GM21528 (cell line): ENCODE results near the gene RUNX2.

Source experiments
- ATAC-seq: cut with Tn5 transposase; IDR thresholded peaks from one replicate; pipeline ENCODE4 v1.9.1; 2021; ENCODE audit warnings: mild to moderate bottlenecking, moderate library complexity; ENCODE audit not compliant: unreplicated experiment, low FRiP score

The RUNX2 gene

DNA sequence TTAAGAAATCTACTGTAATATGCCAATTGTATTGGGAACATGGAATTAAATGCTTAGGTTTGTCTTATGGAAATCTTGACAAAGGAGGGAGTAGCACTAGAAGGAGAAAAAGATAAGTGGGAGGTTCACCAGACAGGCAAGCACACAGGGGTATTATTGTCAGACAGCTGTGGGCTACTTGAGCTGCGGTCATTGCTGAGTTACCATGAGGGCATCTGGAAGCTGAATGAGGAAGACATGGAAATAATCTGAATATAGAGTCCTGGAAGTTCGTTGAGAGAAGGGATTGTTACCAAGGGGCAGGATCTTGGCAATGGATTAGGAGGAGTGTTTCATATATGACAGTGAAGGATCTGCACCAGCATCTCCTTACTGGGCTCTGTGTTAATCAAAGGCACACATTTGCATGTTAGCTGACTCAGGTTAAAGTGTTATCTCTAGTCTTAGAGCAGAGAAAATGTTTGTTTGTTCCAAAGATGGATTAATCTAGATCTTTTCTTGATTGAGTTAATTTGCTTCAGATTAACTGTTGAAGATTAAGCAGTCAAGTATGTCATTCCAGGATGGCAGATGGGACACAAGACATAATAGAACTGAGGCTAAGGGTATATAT, 102.6 kb downstream of the RUNX2 start:
- ATAC-seq = no peak

DNA sequence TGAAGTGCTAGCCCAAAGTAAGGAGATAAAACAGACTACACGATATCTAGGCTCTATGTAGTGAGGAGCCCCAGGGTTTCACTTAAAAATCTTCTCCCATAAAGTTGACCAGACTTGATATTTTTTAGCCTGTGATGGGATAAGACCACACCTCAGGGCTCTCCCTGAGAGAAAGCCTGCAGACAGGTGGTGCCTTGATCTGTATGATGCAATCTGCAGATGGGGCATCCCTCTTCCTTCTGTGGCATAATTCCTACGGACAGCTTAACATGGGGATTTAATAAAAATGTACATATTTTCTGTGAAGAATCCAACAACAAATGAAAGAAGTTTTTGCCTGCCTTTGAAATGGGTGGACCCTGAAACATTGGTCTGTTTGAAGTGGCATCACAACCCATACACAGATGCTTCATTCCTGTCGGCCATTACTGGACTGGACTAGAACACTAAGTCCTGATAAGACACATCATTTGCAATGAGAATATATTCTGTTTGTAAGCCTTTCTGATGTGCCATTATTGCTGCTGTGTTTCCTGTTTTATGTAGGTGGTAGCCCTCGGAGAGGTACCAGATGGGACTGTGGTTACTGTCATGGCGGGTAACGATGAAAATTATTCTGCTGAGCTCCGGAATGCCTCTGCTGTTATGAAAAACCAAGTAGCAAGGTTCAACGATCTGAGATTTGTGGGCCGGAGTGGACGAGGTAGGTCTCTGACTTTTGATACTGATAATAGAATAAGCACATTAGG, 103.4 kb downstream of the RUNX2 start:
- no peak for ATAC-seq

DNA sequence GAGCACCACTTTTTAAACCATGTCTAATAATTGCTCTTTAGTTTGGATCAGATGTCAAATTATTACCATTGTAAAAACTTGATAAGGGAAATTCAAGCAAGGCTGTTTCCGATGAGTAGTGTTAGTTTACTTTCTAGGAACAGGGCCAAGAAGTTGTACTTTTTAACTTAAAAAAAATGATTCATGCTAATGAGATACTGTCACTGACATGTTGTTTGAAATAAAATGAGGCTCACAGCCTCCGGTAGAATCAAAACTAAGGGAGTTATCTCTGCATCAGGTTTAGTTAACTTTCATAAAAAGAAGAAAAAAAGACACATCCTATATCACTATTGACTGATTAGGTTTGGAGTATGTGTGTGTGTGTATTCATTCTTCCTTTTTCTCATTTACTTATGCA, 104.8 kb downstream of the RUNX2 start:
- ATAC-seq = no peak

DNA sequence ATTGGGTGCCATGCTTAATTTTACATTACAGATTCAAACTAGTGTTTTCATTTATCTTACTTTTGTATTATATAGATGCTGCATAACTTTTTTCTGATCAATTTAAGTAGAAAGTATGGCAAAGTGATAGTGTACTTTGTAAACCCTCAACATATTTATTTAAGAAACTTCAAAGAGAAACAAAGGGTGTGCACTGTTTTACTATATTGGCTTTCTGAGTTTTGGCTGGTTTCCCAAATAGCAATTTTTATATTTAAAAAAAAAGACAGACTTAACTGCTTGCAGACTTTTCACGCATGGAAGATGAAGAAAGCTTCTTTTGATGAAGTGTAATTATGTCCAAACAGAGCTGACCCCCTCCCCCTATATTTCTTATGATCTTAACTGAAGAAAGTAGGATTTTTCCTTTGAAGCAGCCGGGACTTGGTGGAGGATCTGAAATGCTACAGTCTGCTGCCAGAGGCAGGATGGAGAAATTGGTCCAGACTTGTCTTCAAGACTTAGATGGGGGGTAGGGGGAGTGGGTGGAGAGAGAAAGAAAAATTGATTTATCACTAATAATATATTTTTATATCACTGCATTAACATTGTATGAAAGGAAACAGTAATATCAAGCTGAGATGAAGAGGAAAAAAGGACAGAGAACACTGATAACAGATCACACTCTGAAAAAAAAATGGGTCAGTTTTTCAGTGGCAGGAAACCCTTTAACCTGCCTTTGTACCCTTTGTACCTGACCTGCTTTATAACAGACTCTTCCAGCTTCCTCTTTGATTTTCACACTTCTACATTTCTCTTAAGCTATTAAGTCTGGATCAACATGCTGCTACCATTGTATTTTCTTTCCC, 105.6 kb downstream of the RUNX2 start:
- ATAC-seq = no peak

DNA sequence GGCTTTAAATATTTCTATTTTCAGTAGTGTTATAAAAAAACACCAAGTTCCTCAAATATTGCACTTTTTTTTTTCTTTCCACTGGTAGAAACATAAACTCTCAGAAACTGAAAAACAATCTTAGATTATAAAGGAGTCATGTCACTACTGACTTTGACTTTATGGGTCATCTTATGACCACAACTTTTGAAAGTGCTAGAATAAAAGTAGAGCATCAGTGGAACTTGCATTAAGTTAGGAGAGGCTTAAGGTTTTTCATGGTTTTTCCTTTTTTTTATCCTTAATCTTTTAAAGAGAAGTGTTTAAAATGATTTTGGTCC, 106.2 kb downstream of the RUNX2 start:
- no peak for ATAC-seq

DNA sequence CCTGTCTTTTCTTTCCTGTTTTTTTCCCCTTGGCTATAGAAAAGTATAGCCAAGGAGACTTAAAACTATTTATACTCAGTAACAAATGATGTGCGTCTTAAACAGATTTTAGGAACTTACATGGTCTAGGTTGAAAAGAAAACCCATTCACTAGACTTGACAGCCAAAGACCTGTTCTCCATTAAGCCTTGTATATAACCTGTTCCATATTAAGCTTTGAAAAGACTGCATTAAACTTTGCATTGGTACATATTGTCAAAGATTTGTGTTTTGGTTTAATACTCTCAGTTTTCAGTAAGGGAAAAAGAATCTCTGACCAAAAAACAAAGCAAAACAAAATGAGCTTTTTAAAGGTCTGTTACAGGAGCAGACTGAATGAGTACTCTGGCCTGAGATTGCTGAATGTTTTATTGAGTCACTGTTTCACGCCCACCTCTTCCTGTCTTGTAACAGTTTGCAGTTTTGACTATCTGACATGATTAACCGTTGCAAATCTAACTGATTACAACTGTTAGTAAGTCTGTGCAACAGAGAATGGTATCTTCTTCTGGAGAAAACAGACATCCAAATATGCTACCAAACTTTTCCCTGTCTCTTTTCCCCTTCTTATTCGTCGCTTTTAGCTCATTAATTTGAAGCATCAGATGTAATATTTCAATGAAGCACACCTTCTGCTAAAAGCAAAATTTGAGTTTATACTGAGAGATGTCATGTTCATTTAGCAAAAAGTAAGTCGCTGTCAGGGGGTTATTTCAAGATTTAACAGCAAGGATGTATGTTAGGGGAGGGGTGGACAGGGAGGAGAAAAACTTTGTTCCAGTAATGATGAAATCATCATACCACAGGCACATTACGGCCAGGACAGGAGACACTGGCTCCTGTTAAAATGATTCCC, 108.7 kb downstream of the RUNX2 start:
- ATAC-seq = no peak

DNA sequence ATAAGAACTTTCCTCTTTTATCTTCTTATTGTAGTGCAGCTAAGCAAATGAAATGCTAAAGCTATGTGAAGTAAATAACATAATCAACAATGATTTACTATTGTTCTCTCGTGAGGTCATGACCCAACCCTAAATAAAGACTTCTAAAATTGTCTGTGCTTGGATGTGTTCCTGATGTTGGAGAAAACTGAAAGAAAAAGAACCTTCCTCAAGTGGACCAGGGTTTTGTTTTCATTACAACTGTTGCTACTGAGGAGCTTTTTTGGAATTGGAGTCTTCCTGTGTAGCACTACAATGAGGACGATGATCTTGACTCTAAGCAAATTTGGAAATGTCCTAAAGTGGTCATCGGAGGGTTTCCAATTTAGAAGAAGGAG, 109.3 kb downstream of the RUNX2 start:
- ATAC-seq = no peak

DNA sequence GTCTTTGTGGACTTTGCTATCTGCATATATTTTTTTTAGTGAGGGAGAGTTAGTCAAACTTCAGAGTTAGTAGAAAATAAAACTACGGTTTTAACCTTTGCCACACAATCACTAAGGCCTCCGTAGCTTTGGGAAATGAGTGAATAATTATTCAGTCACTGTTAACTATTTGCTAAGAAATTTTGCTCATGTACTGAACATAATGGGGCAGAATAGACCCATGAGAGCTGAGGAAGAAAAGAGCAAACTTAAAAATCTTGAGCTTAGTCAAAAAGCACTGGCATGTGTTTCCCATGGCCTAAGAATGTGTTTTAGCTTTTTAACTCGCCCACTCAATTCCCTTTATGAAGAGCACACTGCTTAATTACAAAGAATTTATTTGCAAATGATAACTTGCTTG, 110.0 kb downstream of the RUNX2 start:
- no peak for ATAC-seq

DNA sequence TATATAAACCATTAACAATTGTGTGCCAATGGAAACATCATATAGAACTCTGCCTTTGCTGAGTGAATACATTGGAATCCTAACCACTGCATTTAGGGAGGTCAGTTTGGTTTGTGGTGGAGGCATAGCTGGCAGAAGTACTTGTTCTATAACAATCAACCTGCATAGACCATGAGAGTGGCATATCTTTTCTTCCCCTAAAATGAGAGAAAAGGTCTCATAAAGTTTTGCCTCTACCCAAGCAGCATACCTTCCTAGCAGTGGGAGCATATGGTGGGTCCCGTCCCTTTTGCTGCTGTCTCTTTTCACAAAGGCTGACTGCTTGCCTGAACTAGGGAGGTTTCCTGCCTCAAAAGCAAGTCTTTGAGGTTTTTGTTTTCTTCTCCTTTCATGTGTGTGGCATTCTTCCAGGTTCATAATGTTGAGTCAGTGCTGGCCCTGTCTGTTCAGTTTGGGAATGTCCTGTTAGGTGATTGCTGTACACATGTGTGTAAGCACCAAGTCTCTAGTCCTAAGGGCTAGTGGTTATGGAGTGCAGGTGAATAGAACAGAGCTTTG, 110.8 kb downstream of the RUNX2 start:
- no peak for ATAC-seq

DNA sequence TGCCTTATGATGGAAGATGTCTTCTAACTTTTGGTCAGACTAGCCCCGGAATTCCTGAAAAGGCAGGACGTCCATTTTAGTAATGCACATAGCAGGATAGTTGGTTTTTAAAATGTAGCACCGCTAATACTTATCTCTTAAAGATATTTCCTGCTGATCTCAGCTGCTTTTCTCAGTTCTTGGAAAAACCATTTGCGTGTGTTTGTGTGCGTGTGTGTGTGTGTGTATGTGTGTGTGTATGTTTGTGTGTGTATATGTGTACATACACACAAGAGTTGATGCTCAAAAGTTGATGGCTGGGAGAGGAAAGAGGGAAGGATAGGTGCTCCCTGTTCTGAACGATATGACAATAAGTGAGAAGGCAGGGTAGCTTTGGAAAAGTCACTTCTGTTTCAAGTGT, 111.3 kb downstream of the RUNX2 start:
- no peak for ATAC-seq

DNA sequence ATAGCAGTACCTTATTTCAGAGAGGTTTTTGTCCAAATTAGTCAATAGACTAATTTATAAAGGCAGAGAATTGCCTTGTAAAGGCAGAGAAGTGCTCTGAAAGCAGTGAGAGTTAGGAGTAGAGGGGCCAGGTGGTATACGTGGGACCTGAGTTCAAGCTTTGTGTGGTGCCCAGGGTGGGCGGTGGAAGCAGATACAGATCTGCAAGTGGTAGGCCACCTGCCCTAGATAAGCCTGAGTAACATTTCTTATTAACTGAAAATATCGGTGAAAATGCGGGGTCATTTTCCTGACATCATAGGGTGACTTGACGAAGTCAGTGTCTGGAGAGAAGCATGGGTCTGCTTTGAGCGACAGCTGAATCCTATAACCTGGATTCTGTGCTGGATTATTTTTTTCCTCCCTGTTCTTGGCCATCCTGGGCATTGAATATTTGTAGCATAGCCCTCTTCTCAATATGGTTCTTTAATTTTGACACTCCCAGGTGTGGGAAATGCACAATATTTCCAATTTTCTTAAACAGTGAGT, 111.8 kb downstream of the RUNX2 start:
- ATAC-seq = no peak

DNA sequence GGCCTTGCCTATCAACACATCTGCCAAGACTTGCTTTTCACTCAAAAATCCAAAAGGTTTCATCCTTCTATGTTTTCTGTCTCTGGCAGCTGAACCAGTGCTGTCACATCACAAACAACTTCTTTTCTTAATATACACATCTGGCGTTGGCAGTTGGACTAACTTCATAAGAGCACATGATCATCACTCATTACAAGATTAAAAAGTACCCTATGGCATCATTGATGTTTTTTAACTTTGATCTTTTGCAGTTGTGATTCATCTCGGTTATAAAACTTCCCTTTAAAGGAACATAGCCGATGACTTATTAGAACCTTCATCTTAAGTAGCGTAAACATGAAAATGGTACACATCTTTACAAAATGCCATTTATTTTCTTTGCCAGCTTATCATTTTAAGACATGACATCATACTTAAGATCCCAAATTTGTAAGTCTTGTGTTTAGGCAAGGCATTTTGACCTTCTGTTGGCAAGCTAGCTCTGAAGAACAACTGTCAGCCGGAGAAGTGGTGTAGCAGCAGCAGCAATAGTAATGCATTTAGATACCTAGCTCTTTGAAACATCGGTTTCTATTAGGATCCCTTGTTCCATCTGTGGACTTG, 113.8 kb downstream of the RUNX2 start:
- no peak for ATAC-seq

DNA sequence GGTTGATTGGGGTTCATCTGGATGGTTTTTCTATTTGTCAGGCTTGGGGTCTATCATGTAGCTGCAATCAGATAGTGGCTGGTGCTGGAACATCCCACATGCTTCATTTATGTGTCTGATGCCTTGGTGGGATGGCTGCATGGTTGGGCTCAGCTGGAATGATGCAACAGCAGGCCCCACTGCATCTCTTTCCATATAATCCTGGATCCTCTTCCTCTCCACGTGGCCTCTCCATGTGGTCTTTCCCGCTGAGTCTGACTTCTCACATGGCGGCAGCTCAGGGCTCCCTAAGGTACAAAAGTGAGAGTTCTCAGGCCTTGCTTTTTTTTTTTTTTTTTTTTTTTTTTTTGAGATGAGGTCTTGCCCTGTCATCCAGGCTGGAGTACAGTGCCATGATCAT, 114.6 kb downstream of the RUNX2 start:
- no peak for ATAC-seq

DNA sequence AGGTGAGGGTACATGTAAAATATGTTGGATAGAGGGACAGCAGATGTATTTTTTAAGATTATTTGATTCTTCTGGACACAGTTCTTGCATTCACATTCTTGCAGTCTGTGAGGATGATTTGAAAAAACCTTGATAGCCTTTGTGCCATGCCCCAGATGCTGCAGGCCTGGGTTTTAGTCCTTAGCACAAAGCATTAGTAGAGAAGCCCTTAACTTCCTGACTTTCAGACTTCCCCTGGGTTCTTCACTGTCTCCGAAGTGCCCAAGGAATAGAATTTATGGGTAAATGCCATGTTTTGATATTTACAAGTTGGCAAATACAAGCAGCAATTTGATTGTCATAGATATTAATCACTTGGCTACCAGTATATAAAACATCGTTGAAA, 117.2 kb downstream of the RUNX2 start:
- ATAC-seq = no peak

DNA sequence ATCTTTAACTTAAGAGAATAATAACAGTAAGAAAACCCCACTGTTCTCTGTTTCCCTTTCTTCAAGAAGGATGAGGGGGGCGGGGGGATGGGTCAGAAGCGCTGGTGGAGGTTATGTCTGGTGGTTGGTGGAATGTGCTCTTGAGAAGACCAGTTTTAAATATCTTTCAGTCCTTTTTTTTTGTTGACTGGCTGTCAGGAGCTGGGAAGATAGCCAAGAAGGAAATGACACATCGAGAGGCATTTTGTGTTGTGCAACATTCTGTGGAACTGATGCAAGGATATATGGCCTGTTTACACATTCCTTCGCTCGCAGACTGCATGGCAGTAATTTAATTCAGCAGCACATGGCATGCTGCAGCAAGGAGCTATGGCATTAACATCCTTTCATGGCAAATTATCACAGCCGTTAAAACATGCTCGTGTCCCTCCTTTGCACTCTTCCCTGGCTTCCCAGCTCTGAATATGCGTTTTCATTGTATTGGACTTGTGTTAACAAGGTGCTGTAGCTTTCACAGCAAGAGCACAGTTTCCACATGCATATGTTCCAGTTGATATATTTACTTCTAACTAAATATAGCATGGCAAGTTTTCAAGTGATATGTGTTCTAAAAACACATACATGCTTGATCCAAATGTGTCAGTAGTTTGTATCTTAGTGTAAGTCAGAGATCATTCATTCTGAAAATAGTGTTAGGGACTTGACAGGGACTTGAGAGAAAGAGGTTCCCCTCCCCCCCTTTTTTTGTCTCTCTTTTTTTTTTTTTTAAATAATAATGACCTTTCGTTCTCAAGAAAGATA, 117.8 kb downstream of the RUNX2 start:
- ATAC-seq = no peak

DNA sequence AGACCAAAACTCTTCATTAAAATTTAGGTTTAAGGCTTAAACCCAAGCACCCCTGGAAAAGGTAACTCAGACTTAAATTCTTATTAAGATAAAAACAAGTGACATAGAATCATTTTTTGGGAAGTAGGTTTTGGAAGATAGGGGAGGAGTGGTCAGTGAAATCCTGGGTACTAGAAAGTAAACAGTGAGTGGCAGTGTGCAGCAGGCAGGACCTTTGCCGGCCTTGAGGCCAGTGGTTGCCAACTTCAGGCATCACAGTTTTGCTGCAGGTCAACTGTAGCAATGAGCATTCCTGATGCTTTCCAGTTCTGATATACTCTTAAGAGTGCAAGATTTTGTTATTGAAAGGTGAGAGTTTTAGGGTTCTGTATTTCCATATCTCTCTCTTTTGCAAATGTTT, 118.9 kb downstream of the RUNX2 start:
- ATAC-seq = no peak

DNA sequence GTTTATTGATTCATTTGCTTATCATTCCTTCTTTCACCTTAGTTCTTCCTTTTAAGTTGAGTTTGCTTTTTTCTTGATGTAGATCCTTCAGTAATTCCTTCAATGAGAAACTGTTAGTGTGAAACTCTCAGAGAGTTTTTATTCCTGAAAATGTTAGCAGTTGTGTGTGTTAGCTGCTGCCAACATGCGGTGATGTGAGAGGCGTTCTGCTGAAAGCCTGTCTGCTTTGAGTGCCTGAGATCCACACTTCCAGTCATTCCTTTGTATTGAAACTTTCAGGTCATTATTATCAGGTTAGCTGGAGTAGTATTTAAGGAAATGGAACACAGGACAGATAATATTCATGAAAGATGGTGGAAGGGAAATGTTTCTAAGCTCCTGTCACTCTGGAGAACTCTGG, 119.6 kb downstream of the RUNX2 start:
- ATAC-seq = no peak

DNA sequence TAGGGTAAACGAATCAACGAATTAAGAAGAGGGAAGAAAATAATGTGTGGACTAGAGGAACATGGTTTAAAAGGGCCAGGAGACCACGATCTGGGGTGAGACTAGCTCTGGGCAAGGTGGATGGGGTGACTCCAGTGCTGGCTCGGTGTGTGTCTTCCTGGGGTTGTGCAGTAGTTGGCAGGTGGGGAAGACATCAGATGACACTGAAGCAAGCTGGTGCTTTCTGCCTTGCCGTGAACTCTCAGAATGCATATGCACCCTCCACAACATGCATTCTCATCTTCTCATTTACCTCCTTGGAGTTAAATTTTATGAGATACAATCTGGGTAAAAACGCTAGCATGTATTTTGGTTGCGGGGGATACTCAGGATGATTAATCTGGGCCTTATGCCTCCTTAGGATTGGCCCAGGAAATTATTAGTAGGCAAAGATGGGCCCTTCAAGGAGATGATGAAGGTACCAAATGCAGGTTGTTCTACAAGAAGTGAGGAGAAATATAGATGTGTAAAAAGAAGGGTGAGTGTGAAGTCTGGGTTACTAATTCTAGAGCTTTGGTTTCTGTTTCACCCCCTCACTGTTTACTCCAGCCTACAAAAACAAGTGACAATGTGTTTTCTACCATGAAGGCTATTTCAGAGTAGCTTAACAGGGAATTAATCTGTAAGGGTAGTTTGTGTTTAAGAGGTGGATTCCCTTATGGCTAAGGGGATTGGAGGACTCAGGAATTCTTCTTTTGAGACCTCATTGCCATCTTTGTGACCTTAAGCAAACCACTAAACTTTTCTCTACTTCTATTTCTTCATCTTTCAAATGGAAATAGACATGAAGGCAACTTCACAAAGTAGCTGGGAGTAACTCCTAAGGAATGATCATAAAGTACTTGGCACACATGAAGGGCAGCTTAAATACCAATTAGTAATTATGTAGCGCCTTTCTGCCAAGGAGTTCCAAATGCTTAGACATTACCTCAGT, 120.6 kb downstream of the RUNX2 start:
- no peak for ATAC-seq
